ENCODE measurements around the gene JARID2. TPM values are rescaled to one million over a fixed set of nuclear protein-coding genes. Genes with fewer than 3 reads are reported as not detected.
"Not testable (repeated sequence)": the region's sequence is repeated elsewhere in the genome, so short reads cannot be mapped to it uniquely, and the experiment has no call there.

JARID2 gene
- total RNA-seq, 4 donors from 2014 or later: 6.6 to 8.1 (median 7.5) TPM

GRCh38 chr6:15412767-15413166 is 166.9 kb downstream of the JARID2 start:
- WGBS, 2 donors: 97 to 98% methylated on average over 9 of the region's 9 CpGs
- peaks cover 0 to 11% of the 10 kb centered on the region in 2 donors for H3K4me1 ChIP-seq
- no peak overlapping the region for H3K4me3 ChIP-seq (replicated peaks in 1 of 3)
- H3K9me3 ChIP-seq: no peaks in the 10 kb centered on the region
- H3K27me3 ChIP-seq: no peaks in the 10 kb centered on the region
- no peaks in the 10 kb centered on the region for H3K36me3 ChIP-seq
- intact Hi-C loops (cut with DNase I): no loop called here
- no peak overlapping the region for H3K27ac ChIP-seq
- TF ChIP-seq, protein P1, sequence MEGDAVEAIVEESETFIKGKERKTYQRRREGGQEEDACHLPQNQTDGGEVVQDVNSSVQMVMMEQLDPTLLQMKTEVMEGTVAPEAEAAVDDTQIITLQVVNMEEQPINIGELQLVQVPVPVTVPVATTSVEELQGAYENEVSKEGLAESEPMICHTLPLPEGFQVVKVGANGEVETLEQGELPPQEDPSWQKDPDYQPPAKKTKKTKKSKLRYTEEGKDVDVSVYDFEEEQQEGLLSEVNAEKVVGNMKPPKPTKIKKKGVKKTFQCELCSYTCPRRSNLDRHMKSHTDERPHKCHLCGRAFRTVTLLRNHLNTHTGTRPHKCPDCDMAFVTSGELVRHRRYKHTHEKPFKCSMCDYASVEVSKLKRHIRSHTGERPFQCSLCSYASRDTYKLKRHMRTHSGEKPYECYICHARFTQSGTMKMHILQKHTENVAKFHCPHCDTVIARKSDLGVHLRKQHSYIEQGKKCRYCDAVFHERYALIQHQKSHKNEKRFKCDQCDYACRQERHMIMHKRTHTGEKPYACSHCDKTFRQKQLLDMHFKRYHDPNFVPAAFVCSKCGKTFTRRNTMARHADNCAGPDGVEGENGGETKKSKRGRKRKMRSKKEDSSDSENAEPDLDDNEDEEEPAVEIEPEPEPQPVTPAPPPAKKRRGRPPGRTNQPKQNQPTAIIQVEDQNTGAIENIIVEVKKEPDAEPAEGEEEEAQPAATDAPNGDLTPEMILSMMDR (IDR thresholded peaks at IDR 0.05): no peak
- TF ChIP-seq POLR2A (IDR thresholded peaks at IDR 0.05): no peak
- no peak for DNase-seq

GRCh38 chr6:15413466-15414234 is 167.8 kb downstream of the JARID2 start:
- H3K27me3 ChIP-seq: no peaks in the 10 kb centered on the region
- H3K4me3 ChIP-seq (replicated peaks in 1 of 3): no peak overlapping the region
- H3K9me3 ChIP-seq: no peaks in the 10 kb centered on the region
- no peak for DNase-seq
- intact Hi-C loops (cut with DNase I): no loop called here
- WGBS, 2 donors: 70 to 72% methylated on average over 6 of the region's 6 CpGs
- peaks cover 0 to 11% of the 10 kb centered on the region in 2 donors for H3K4me1 ChIP-seq
- H3K27ac ChIP-seq: no peak overlapping the region
- TF ChIP-seq, protein P1 (IDR thresholded peaks at IDR 0.05): no peak
- no peak for TF ChIP-seq POLR2A (IDR thresholded peaks at IDR 0.05)
- no peaks in the 10 kb centered on the region for H3K36me3 ChIP-seq

DNA sequence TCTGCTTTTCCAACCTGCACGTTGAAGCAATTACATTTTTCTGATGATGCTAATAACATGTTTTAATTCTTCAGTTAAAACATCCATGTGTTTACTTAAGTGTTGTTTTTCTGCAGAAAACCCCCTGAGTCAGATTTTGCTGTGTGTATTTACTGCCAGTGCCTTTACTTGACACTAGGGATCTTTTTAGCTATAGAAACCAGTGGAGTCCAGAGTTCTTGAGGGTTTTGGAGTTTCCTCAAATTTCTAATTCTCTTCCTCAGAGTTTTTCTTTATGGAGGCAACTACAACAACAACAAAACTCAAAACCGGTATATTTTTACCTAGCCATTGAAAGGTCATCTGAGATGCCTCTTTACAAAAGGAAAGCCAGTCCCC is 168.4 kb downstream of the JARID2 start:
- Histone ChIP-seq H3K36me3 (no peaks in the 10 kb centered on the region), H3K9me3 (no peaks in the 10 kb centered on the region), H3K4me1 (peaks cover 0 to 11% of the 10 kb centered on the region in 2 donors), H3K4me3 (replicated peaks in 1 of 3) (no peak overlapping the region), H3K27me3 (no peaks in the 10 kb centered on the region), H3K27ac (no peak overlapping the region)
- WGBS, 2 donors: 43 to 54% methylated on average over 2 of the region's 2 CpGs
- intact Hi-C loops (cut with DNase I): no loop called here
- TF ChIP-seq, protein P1 (IDR thresholded peaks at IDR 0.05): no peak
- TF ChIP-seq POLR2A (IDR thresholded peaks at IDR 0.05): no peak
- no peak for DNase-seq

DNA sequence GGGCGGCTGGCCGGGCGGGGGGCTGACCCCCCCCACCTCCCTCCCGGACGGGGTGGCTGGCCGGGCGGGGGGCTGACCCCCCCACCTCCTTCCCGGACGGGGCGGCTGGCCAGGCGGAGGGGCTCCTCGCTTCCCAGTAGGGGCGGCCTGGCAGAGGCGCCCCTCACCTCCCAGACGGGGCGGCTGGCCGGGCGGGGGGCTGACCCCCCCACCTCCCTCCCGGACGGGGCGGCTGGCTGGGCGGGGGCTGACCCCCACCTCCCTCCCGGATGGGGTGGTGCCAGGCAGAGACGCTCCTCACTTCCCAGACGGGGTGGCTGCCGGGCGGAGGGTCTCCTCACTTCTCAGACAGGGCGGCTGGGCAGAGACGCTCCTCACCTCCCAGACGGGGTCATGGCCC is 169.8 kb downstream of the JARID2 start:
- H3K36me3 ChIP-seq; DNase-seq; H3K27me3 ChIP-seq; intact Hi-C loops (cut with DNase I); H3K9me3 ChIP-seq; H3K4me3 ChIP-seq (replicated peaks in 1 of 3); H3K27ac ChIP-seq: not testable (repeated sequence)
- 93% methylated on average over 4 of the region's 30 CpGs; no CpG with 5 or more reads in 1 of the 2 donors for WGBS, 2 donors
- H3K4me1 ChIP-seq: peaks cover 0 to 11% of the 10 kb centered on the region in 2 donors

- TF ChIP-seq, protein P1 (IDR thresholded peaks at IDR 0.05): no peak
- no peak for TF ChIP-seq POLR2A (IDR thresholded peaks at IDR 0.05)
- no peaks in the 10 kb centered on the region for H3K27me3 ChIP-seq
- 90 to 91% methylated on average over 6 of the region's 6 CpGs for WGBS, 2 donors
- DNase-seq: no peak
- H3K9me3 ChIP-seq: peaks cover 6% of the 10 kb centered on the region
- peaks cover 5 to 16% of the 10 kb centered on the region in 2 donors for H3K4me1 ChIP-seq
- intact Hi-C loops (cut with DNase I): no loop called here
- no peak overlapping the region for H3K4me3 ChIP-seq (replicated peaks in 1 of 3)
- no peaks in the 10 kb centered on the region for H3K36me3 ChIP-seq
- no peak overlapping the region for H3K27ac ChIP-seq
These were observed 171.2 kb downstream of the JARID2 start for GRCh38 chr6:15416932-15417509.

Measured in thyroid gland (tissue), 4 donors.